ENCODE measurements around the gene ANK3.
A peak's percentile ranks its signal among the peaks of the same experiment; 100 is the strongest.
"Not testable (repeated sequence)": the region's sequence is repeated elsewhere in the genome, so short reads cannot be mapped to it uniquely, and the experiment has no call there.

ANK3 gene

DNA sequence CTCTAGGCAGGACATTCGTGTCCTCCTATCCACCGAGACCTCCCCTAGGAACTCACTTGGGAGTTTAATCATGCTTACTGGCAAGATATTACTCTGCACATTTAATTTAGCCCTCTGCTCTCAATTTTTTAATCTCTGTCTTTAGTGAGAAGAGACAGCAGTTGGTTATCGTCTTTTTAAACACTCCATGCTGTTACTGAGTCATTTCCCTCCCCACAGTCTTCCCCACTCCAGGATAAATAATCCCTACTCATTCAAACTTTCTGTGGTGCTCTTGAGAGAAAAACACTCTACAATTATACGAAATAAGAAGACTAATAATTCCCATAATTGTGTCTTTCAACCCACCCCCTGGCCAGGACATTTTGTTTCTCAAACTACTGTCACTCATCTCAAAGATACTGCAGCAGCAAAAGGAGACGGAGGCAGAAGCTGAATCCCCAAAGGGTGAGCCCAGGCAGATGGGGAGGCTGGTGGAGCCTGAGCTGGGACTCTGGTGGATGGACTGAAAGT lies 84.2 kb downstream of the ANK3 start:
- no peak for DNase-seq (ENCODE audit: low spot score)

- no peak for DNase-seq (ENCODE audit: low spot score)
Observed at GRCh38 chr10:60304829-60305379, 84.8 kb downstream of the ANK3 start.

GRCh38 chr10:60303778-60304177 lies 85.9 kb downstream of the ANK3 start:
- DNase-seq (ENCODE audit: low spot score): no peak

GRCh38 chr10:60299961-60300883 lies 89.5 kb downstream of the ANK3 start:
- peak; percentile 81 for DNase-seq (ENCODE audit: low spot score)

- DNase-seq (ENCODE audit: low spot score): no peak
Observed at GRCh38 chr10:60299390-60299778, 90.3 kb downstream of the ANK3 start.

DNA sequence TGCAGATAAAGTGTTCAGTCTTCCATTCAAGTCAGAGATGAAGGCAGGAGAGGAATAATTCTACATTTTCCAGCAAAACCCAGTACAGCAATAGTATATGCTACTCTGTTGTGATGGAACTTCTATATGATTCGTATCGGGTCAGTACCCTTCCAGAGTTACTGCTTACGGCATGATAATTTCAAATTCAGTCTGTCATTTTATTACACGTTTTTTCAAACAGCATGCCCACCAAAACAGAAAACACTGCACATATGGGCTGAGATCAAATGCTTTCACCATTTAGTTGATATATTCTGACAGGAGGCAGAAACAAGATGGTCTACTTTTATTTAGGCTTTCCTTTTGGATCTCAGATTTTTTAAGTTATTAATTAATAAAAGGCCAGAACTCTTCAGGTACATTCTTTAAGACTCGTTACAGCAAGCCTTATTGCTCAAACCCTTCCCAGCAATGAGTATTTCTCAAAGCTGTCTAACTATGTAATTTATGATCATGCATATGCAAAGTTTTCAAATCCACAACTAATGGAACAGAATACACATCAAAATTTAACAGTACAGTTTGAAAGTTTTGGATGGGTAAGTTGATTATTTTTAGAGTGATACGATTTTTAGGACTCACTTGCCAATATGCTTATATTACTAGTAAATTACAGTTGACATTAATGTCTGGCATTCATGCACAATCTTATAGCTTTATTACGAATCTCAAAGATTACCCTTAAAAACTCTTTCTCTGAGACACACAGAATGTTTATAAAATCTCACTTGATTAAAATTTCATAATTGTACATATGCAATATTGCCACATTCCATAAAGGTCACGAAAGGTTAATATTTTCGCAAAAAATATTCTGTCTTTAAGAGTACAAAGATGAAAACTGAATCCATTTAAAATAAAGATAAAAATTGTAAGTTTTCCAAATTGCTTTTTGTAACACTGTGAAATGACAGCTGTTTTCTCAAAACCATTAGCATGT lies 91.0 kb downstream of the ANK3 start:
- no peak for DNase-seq (ENCODE audit: low spot score)

DNA sequence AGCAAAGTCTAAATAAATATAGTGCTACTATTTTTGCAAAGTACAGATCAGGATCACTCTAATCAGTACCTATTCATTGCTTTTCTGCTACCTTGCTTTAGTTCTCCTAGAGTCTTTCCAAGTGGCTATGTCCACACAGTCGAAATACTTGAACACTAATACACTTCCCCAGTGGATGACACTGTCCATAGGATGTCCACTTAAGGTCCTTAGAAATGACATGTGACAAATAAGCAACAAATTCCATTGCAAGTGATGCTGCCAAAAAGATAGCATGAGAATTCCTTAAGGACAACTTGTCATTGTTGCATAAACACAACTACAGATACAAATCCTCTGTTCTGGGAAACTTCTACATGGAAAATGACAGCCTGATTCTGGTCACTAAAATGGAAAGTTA lies 93.6 kb downstream of the ANK3 start:
- DNase-seq (ENCODE audit: low spot score): no peak

DNA sequence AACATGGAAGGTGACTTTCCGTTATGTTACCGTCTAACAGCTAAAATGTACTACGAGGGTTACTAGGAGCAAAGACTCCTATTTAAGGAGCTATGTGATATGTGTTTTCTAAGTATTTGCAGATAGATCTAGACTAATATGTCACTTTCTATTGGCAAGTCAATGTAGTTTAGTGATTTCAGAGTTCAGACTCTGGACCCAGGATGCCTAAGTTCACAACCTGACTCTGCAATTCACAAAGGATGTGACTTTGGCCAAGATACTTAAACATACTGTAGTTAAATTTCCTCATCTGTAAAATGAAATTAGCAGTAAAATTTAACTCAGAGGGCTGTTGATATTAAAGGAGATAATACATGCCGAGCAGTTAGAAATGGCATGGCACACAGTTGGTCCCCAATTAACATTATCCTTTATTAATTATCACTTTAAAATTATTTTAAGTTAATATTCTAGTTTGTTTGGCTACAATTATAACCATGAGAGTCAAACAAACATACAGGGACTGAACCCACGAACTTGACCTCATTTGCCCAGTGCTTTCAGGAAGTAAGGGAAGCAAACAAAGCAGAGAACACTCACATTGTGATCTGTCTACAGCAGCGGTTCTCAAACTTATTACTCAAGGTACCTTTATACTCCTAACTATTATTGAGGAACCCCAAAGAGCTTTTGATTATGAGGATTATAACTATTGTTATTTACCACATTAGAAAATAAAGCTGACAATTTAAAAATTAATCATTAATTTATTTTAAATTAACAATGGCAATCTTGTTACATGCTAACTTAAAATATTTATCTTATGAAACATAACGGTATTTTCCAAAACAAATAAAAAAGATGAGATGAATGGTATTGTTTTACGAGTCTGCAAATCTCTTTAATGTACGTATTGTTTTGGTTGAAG lies 94.4 kb downstream of the ANK3 start:
- DNase-seq (ENCODE audit: low spot score): no peak

DNA sequence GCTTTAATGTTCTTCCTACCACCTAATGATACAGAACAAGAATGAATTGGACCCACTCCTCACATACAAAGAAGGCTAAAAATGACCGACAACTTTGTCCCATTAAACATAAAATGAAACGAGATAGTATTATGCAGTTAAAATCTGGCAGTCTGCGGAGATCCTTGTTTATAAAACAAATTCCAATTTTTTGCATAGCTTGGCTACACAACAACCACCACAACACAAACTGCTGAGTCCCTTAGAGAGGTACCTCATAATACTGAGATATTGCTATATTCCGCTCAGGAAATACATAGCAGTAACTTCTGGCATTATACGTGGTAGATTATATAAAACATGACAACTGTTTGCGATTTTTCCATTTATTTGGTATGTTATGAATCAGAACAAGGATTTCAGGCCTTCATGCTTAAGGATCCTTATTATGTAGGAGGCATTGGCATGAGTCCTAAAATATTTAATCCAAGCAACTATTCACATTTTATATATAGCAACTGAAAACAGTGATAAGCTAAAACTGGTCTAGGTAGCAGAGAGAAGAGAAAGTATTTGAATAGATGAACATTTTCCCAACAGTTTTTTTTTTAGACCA lies 96.0 kb downstream of the ANK3 start:
- no peak for DNase-seq (ENCODE audit: low spot score)

GRCh38 chr10:60292998-60293397 lies 96.7 kb downstream of the ANK3 start:
- DNase-seq (ENCODE audit: low spot score): no peak

GRCh38 chr10:60292536-60292935 lies 97.1 kb downstream of the ANK3 start:
- DNase-seq (ENCODE audit: low spot score): not testable (repeated sequence)

GRCh38 chr10:60291344-60291930 lies 98.2 kb downstream of the ANK3 start:
- no peak for DNase-seq (ENCODE audit: low spot score)

GRCh38 chr10:60290558-60290957 lies 99.1 kb downstream of the ANK3 start:
- no peak for DNase-seq (ENCODE audit: low spot score)

DNA sequence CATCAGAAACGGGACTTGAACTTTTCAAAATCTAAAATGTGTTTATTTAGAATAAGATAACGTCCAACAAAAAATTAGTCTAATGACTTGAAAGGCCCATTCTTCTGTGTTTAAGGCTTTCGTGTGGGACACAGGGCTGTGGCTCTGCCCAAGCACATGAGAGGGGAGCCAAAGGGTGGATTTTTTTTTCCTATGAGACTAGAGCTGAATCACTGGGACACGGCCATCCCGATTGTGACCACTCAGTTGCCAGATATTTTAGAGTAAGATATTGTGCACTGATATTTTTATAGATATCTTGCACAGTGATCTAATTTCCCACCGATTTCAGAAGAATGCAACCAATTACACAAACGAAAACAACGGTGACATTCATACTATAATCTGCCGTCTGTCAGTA lies 99.9 kb downstream of the ANK3 start:
- DNase-seq (ENCODE audit: low spot score): no peak

DNA sequence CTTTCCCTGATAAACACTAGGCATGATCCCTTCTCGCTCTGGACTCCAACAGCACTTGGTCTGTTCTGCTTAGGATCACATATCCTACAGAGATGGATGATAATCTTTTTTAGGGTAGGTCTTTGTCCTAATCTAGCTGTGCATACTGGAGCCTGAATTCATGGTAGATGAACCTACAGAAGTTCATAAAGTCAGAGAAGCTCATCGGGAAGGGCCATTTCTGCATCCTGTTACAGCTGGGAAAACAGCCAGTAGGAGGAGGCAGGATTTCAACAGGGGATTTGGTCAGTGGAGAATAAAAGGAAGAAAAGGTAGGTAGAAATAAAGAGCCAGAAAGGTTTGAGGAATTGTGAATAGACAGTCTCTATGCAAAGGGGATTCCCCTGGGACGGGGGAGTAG lies 101.4 kb downstream of the ANK3 start:
- no peak for DNase-seq (ENCODE audit: low spot score)

DNA sequence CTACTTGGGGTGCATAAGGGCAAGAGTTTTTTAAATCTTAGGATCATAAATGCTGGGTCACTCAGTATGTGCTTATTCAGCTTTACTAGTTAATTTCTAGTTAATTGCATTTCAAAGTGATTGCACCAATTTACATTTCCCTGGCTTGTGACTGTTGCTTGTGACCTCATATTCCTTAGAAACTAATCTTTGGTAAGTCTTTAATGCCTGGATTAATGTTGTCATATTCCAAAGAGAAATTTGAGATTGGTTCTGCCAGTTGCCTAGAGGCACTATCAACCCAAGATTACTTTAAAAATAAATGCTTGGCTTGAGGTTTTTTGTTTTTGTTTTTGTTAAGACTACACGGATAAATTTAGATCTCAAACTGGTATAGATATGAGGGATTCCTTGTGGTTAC lies 103.1 kb downstream of the ANK3 start:
- no peak for DNase-seq (ENCODE audit: low spot score)

DNA sequence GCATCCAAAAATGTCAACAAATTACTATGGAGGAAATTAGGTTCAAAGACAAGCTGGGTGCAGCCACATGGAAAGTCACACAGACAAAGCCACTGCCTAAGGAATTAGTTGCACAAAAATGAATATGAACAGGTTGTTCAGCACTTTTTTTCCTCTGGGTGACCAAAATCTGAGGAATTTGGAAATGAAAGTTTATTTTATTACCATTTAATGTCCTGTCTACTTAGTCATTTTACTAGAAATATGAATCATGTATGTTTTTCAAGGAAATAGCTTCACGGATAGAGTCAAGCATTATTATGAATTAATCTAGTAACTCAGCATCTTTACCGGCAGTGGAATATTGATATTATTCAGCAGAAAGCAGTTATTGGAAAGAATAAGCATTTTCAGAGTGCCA lies 106.3 kb downstream of the ANK3 start:
- no peak for DNase-seq (ENCODE audit: low spot score)

GRCh38 chr10:60282771-60283353 lies 106.8 kb downstream of the ANK3 start:
- no peak for DNase-seq (ENCODE audit: low spot score)

DNA sequence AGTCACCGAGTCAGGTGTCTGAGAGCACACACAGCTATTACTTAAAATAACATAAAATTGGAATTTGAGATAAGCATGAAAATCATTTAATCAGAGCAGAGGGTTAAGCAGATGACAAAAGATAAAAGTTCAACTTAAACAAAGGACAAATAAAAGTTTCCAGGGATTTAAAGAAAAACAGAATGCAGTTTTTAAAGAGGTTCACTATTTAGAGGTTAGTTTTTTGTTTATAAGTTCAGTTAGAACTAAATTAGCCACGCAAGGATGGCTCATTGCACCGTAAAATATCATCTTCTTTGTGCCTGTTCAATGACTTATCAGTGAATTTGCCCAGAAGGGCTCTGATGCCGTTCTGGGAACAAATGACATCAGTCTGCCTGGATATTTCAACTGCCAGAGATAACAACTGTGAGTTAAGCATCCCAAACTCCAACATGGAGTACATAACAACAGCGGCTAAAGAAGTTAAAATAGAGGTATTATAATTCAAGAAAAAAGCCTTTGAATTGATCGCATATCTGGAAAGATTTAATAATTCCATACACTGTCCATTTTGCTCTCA lies 107.8 kb downstream of the ANK3 start:
- DNase-seq (ENCODE audit: low spot score): no peak

GRCh38 chr10:60281331-60281730 lies 108.3 kb downstream of the ANK3 start:
- DNase-seq (ENCODE audit: low spot score): no peak

All from COLO829 (cell line).